ENCODE results near the gene PEX10. TPM values are rescaled to one million over a fixed set of nuclear protein-coding genes. Genes with fewer than 3 reads are reported as not detected.

PEX10 gene
- total and polyA plus RNA-seq, 2 experiments from 2014 or later = 24.7 to 25.5 TPM

DNA sequence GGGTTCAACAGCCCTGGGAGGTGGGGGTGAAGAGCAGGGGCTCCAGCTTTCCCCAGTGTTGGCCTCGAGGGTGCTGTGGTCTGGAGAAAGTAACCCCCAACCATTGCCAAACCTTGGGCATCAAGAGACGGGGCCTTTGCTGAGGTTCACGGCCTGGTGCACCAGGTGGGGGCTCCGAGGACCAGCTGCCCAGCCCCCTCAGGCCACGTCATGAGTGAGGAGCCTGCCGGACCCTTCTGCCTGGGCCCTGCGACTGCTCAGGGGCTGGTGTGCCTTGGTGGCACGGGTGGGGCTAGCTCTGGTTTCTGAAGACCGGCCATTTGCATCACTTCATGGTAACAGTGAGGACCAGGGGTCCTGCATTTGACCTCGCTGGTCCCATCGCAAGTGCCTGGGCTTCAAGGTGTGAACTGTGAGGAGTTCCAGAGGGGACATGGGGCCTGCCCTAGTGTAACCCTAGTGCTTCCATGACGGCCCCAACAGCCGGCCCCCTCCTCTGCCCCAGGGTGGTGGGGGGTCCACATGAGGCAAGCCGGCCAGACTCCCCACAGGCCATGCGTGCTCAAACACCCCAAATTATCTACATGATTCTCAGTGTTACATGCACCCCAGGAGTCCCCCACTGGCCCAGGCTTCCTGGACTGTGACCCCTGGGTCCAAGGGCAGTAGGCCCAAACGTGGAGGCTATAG is 34.5 kb downstream of the PEX10 start:
- no peak overlapping the region for H3K4me2 ChIP-seq

GRCh38 chr1:2376931-2377672 is 35.3 kb downstream of the PEX10 start:
- Histone ChIP-seq H2AFZ (no peak overlapping the region), H3K4me3 (no peak overlapping the region), H3K9me3 (ENCODE audit: low read depth) (no peaks in the 10 kb centered on the region), H3K9me2 (replicated peaks; ENCODE audit: insufficient read depth) (no peaks in the 10 kb centered on the region), H3K79me2 (no peaks in the 10 kb centered on the region), H4K20me1 (ENCODE audit: insufficient read depth, poor library complexity, severe bottlenecking) (no peaks in the 10 kb centered on the region), H3K36me3 (replicated peaks; ENCODE audit: insufficient read depth, low read depth) (no peaks in the 10 kb centered on the region), H3K27me3 (no peaks in the 10 kb centered on the region), H3K4me1 (ENCODE audit: insufficient read depth) (no peaks in the 10 kb centered on the region), H3K27ac (no peak overlapping the region), H3K4me2 (no peak overlapping the region)
- WGBS (ENCODE audit: low lambda C conversion rate, missing lambda C conversion rate) = 87% methylated on average over 25 of the region's 25 CpGs
- TF ChIP-seq EZH2 (IDR thresholded peaks at IDR 0.05; ENCODE audit: borderline replicate concordance) (no peak), EZH2phosphoT487 (IDR thresholded peaks at IDR 0.05; ENCODE audit: low read depth, severe bottlenecking, unreplicated experiment) (no peak)
- TF ChIP-seq, protein P1, sequence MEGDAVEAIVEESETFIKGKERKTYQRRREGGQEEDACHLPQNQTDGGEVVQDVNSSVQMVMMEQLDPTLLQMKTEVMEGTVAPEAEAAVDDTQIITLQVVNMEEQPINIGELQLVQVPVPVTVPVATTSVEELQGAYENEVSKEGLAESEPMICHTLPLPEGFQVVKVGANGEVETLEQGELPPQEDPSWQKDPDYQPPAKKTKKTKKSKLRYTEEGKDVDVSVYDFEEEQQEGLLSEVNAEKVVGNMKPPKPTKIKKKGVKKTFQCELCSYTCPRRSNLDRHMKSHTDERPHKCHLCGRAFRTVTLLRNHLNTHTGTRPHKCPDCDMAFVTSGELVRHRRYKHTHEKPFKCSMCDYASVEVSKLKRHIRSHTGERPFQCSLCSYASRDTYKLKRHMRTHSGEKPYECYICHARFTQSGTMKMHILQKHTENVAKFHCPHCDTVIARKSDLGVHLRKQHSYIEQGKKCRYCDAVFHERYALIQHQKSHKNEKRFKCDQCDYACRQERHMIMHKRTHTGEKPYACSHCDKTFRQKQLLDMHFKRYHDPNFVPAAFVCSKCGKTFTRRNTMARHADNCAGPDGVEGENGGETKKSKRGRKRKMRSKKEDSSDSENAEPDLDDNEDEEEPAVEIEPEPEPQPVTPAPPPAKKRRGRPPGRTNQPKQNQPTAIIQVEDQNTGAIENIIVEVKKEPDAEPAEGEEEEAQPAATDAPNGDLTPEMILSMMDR (IDR thresholded peaks at IDR 0.05; ENCODE audit: poor library complexity) = no peak
- no peak for DNase-seq (ENCODE audit: low spot score)

More for the DNA sequence above, 34.5 kb downstream of the PEX10 start:
- no peak for DNase-seq (ENCODE audit: low spot score)
- Histone ChIP-seq H3K9me2 (replicated peaks; ENCODE audit: insufficient read depth) (no peaks in the 10 kb centered on the region), H3K79me2 (no peaks in the 10 kb centered on the region), H2AFZ (no peak overlapping the region), H3K4me1 (ENCODE audit: insufficient read depth) (no peaks in the 10 kb centered on the region), H3K27me3 (no peaks in the 10 kb centered on the region), H4K20me1 (ENCODE audit: insufficient read depth, poor library complexity, severe bottlenecking) (no peaks in the 10 kb centered on the region), H3K9me3 (ENCODE audit: low read depth) (no peaks in the 10 kb centered on the region), H3K4me3 (no peak overlapping the region), H3K27ac (no peak overlapping the region), H3K36me3 (replicated peaks; ENCODE audit: insufficient read depth, low read depth) (no peaks in the 10 kb centered on the region)
- 91% methylated on average over 15 of the region's 16 CpGs for WGBS (ENCODE audit: low lambda C conversion rate, missing lambda C conversion rate)
- TF ChIP-seq EZH2 (IDR thresholded peaks at IDR 0.05; ENCODE audit: borderline replicate concordance) (no peak), EZH2phosphoT487 (IDR thresholded peaks at IDR 0.05; ENCODE audit: low read depth, severe bottlenecking, unreplicated experiment) (no peak)
- TF ChIP-seq, protein P1 (IDR thresholded peaks at IDR 0.05; ENCODE audit: poor library complexity) = no peak

GRCh38 chr1:2376261-2376741 is 36.1 kb downstream of the PEX10 start:
- H3K9me2 ChIP-seq (replicated peaks; ENCODE audit: insufficient read depth) = no peaks in the 10 kb centered on the region
- no peaks in the 10 kb centered on the region for H3K79me2 ChIP-seq
- TF ChIP-seq, protein P1 (IDR thresholded peaks at IDR 0.05; ENCODE audit: poor library complexity) = no peak
- TF ChIP-seq EZH2phosphoT487 (IDR thresholded peaks at IDR 0.05; ENCODE audit: low read depth, severe bottlenecking, unreplicated experiment) = no peak
- TF ChIP-seq EZH2 (IDR thresholded peaks at IDR 0.05; ENCODE audit: borderline replicate concordance) = no peak
- H3K27ac ChIP-seq = no peak overlapping the region
- no peaks in the 10 kb centered on the region for H3K36me3 ChIP-seq (replicated peaks; ENCODE audit: insufficient read depth, low read depth)
- no peak overlapping the region for H2AFZ ChIP-seq
- H3K4me2 ChIP-seq = no peak overlapping the region
- no peaks in the 10 kb centered on the region for H4K20me1 ChIP-seq (ENCODE audit: insufficient read depth, poor library complexity, severe bottlenecking)
- no peaks in the 10 kb centered on the region for H3K9me3 ChIP-seq (ENCODE audit: low read depth)
- no peaks in the 10 kb centered on the region for H3K4me1 ChIP-seq (ENCODE audit: insufficient read depth)
- H3K27me3 ChIP-seq = no peaks in the 10 kb centered on the region
- DNase-seq (ENCODE audit: low spot score) = no peak
- no peak overlapping the region for H3K4me3 ChIP-seq
- 93% methylated on average over 23 of the region's 23 CpGs for WGBS (ENCODE audit: low lambda C conversion rate, missing lambda C conversion rate)

All from hepatocyte (in vitro differentiated cells).